Right atrium auricular region (tissue), 2 donors: ENCODE data around the gene BCL11A. TPM values are rescaled to one million over a fixed set of nuclear protein-coding genes. Genes with fewer than 3 reads are reported as not detected.
A peak's percentile ranks its signal among the peaks of the same experiment; 100 is the strongest.

Experiments used
- DNase-seq: peaks from one replicate; pipeline ENCODE4 v3.0.0-alpha.2; 2019; ENCODE audit warnings: low spot score
- H3K27ac ChIP-seq, 2 donors: fragments of 200-600 bp; sonication (generic); 1 replicate in 1 of 2; 2 replicates in 1 of 2; pipeline ENCODE4 v1.5.1; 2016 to 2019
- H3K27me3 ChIP-seq, 2 donors: fragments of 200-600 bp; sonication (generic); one replicate each; pipeline versions ENCODE4 v1.5.1 to v1.6.0; 2017 to 2019
- H3K36me3 ChIP-seq: fragments of 200-600 bp; sonication (generic); one replicate; pipeline ENCODE4 v1.5.1; 2016
- H3K4me1 ChIP-seq, 2 donors: fragments of 200-600 bp; sonication (generic); one replicate each; pipeline versions ENCODE4 v1.5.1 to v1.6.0; 2017 to 2019
- H3K4me3 ChIP-seq, 2 donors: fragments of 200-600 bp; sonication (generic); 1 replicate in 1 of 2; 2 replicates in 1 of 2; pipeline ENCODE4 v1.5.1; 2017 to 2019; ENCODE audit warnings: mild to moderate bottlenecking in 1 of 2, moderate library complexity in 1 of 2
- H3K9me3 ChIP-seq, 2 donors: fragments of 200-600 bp; sonication (generic); one replicate each; pipeline ENCODE4 v1.5.1; 2019
- CTCF ChIP-seq, 2 donors: fragments of 200-600 bp; sonication (generic); IDR thresholded peaks; one replicate each; pipeline ENCODE4 v1.5.1; 2019; ENCODE audit warnings: antibody characterized with exemption in 2 of 2
- total RNA-seq, 2 donors: library from RNA; depleted of rRNA; stranded (reverse); fragments of >200 nt; gene quantifications; one replicate each; pipeline ENCODE4 v1.1.0, GENCODE V29; 2016

BCL11A gene
- total RNA-seq, 2 donors from 2014 or later: 2.2 to 3.3 TPM

GRCh38 chr2:60416221-60417008 is 137.0 kb downstream of the BCL11A start:
- no peak for DNase-seq

GRCh38 chr2:60415814-60416213 is 137.6 kb downstream of the BCL11A start:
- no peak for TF ChIP-seq CTCF (IDR thresholded peaks at IDR 0.05)
- H3K27ac ChIP-seq: peak overlapping the region; percentile 31 to 53

More at GRCh38 chr2:60416221-60417008, 137.0 kb downstream of the BCL11A start:
- Histone ChIP-seq H3K4me3 (no peak overlapping the region), H3K9me3 (no peaks in the 10 kb centered on the region), H3K27ac (peak overlapping the region; percentile 31 to 53), H3K4me1 (peaks cover 0 to 6% of the 10 kb centered on the region in 2 donors), H3K27me3 (no peaks in the 10 kb centered on the region), H3K36me3 (no peaks in the 10 kb centered on the region)
- TF ChIP-seq CTCF (IDR thresholded peaks at IDR 0.05): no peak

GRCh38 chr2:60414495-60415138 is 138.8 kb downstream of the BCL11A start:
- no peak overlapping the region for H3K27ac ChIP-seq
- H3K4me3 ChIP-seq: no peak overlapping the region
- no peak for DNase-seq
- no peaks in the 10 kb centered on the region for H3K9me3 ChIP-seq
- H3K36me3 ChIP-seq: no peaks in the 10 kb centered on the region
- no peak for TF ChIP-seq CTCF (IDR thresholded peaks at IDR 0.05)
- H3K4me1 ChIP-seq: peaks cover 0 to 6% of the 10 kb centered on the region in 2 donors
- no peaks in the 10 kb centered on the region for H3K27me3 ChIP-seq

More at GRCh38 chr2:60415814-60416213, 137.6 kb downstream of the BCL11A start:
- Histone ChIP-seq H3K27me3 (no peaks in the 10 kb centered on the region), H3K36me3 (no peaks in the 10 kb centered on the region), H3K4me1 (peaks cover 0 to 6% of the 10 kb centered on the region in 2 donors), H3K9me3 (no peaks in the 10 kb centered on the region), H3K4me3 (no peak overlapping the region)
- no peak for DNase-seq

- Histone ChIP-seq H3K4me1 (peaks cover 0 to 6% of the 10 kb centered on the region in 2 donors), H3K4me3 (no peak overlapping the region), H3K27ac (no peak overlapping the region), H3K9me3 (no peaks in the 10 kb centered on the region), H3K36me3 (no peaks in the 10 kb centered on the region), H3K27me3 (no peaks in the 10 kb centered on the region)
- TF ChIP-seq CTCF (IDR thresholded peaks at IDR 0.05): no peak
- DNase-seq: no peak
Observed at GRCh38 chr2:60413814-60414168, 139.7 kb downstream of the BCL11A start.

GRCh38 chr2:60413069-60413813 is 140.2 kb downstream of the BCL11A start:
- Histone ChIP-seq H3K27ac (no peak overlapping the region), H3K4me1 (peaks cover 0 to 6% of the 10 kb centered on the region in 2 donors), H3K4me3 (no peak overlapping the region), H3K27me3 (no peaks in the 10 kb centered on the region), H3K9me3 (no peaks in the 10 kb centered on the region), H3K36me3 (no peaks in the 10 kb centered on the region)
- DNase-seq: no peak
- TF ChIP-seq CTCF (IDR thresholded peaks at IDR 0.05): no peak
